ENCODE measurements around the gene FBXO4.

Gene FBXO4

DNA sequence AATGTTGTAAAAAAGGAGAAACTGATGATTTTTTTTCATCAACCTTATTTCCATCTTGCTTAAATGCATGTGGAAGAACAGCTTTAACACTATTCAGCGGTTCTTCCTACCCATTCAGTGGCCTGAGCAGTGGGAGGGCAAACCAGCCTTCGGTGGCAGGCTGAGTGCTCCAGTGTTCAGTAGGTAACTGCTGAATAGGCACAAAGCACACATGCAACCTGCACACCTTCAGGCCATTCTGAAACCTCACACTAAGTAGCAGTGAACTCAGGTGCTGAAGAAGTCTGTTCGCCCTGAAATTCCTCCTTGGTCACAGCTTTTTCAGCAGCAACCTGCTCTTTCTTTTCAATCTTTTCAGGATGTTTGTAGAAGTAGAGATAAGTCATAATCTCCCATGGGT is 26.1 kb downstream of the FBXO4 start:
- H3K27ac Mint-ChIP-seq: no peak overlapping the region
- no peaks in the 10 kb centered on the region for H3K4me1 Mint-ChIP-seq
- no peaks in the 10 kb centered on the region for H3K27me3 Mint-ChIP-seq (ENCODE audit: low read depth)
- H3K9me3 Mint-ChIP-seq: peaks cover 9% of the 10 kb centered on the region
- H3K36me3 Mint-ChIP-seq (ENCODE audit: low read depth): no peaks in the 10 kb centered on the region
- no peak overlapping the region for H3K4me3 Mint-ChIP-seq
- TF ChIP-seq, protein P1, sequence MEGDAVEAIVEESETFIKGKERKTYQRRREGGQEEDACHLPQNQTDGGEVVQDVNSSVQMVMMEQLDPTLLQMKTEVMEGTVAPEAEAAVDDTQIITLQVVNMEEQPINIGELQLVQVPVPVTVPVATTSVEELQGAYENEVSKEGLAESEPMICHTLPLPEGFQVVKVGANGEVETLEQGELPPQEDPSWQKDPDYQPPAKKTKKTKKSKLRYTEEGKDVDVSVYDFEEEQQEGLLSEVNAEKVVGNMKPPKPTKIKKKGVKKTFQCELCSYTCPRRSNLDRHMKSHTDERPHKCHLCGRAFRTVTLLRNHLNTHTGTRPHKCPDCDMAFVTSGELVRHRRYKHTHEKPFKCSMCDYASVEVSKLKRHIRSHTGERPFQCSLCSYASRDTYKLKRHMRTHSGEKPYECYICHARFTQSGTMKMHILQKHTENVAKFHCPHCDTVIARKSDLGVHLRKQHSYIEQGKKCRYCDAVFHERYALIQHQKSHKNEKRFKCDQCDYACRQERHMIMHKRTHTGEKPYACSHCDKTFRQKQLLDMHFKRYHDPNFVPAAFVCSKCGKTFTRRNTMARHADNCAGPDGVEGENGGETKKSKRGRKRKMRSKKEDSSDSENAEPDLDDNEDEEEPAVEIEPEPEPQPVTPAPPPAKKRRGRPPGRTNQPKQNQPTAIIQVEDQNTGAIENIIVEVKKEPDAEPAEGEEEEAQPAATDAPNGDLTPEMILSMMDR (IDR thresholded peaks at IDR 0.05; ENCODE audit: unreplicated experiment in 3 of 3): no peak

DNA sequence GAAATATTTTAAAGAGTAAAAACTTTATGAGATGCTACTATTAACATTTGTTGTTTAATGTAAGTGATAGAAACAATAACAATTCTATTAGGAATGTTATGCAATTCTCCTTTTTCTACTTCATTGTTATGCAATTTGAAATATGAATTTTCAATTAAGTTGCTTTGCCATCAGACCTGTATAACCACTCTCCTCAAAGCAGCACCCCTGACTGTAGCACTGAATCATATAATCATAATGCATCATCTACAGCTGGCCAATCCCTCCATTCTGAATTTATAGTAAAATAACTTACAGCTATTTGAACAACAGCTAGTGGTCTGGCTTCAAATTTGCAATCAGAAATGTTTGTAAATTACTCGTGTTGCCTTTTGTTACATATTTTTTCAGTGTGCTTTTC is 29.2 kb downstream of the FBXO4 start:
- no peaks in the 10 kb centered on the region for H3K27me3 Mint-ChIP-seq (ENCODE audit: low read depth)
- no peaks in the 10 kb centered on the region for H3K36me3 Mint-ChIP-seq (ENCODE audit: low read depth)
- H3K9me3 Mint-ChIP-seq: peaks cover 17% of the 10 kb centered on the region
- no peaks in the 10 kb centered on the region for H3K4me1 Mint-ChIP-seq
- H3K27ac Mint-ChIP-seq: no peak overlapping the region
- no peak overlapping the region for H3K4me3 Mint-ChIP-seq
- TF ChIP-seq, protein P1 (IDR thresholded peaks at IDR 0.05; ENCODE audit: unreplicated experiment in 3 of 3): no peak

DNA sequence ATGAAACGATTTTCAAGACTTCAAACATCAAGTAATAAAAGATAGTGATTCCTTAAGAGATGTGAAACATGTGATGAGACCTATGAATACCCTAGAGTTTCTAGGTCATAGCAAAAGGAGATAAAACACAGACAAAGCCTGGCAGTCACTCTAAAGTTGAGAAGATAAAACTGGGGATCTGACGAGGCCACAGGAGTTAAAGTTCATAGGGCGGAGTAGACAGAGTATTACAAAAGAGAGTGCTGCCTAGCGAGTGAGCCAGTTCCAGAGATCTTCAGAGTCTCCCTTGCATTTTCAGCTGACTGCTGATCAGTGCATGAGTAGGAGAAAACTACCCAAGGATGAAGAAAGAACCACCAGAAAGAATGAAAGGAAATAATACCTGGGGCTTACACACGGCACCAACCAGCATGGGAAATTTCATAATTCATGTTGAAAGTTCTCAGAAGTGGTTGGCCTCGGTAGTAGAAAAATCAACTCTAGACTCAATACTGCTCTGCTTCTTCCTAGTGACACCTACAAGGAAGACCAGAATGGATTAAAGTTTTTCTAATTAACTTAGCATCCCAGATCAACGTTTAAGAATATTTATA is 30.4 kb downstream of the FBXO4 start:
- H3K9me3 Mint-ChIP-seq: peaks cover 16% of the 10 kb centered on the region
- H3K27ac Mint-ChIP-seq: no peak overlapping the region
- no peaks in the 10 kb centered on the region for H3K27me3 Mint-ChIP-seq (ENCODE audit: low read depth)
- TF ChIP-seq, protein P1 (IDR thresholded peaks at IDR 0.05; ENCODE audit: unreplicated experiment in 3 of 3): no peak
- H3K4me1 Mint-ChIP-seq: no peaks in the 10 kb centered on the region
- no peaks in the 10 kb centered on the region for H3K36me3 Mint-ChIP-seq (ENCODE audit: low read depth)
- H3K4me3 Mint-ChIP-seq: no peak overlapping the region

DNA sequence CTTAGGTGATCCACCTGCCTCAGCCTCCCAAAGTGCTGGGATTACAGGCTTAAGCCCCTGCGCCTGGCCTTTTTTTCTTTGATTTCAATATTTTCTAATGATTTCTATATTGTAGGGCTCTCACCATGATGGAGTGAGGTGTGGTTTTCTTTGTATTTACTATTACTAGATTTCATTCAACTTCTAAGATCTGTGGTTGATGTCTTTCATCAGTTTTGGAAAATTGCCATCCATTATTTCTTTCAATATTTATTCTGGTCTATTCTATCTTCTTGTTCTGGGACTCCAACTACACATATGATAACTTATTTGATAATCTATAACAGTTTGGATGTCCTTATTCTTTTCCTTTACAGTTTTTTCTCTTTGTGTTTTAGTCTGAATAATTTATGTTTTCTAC is 31.9 kb downstream of the FBXO4 start:
- Mint-ChIP-seq H3K36me3 (ENCODE audit: low read depth) (no peaks in the 10 kb centered on the region), H3K27me3 (ENCODE audit: low read depth) (no peaks in the 10 kb centered on the region), H3K4me3 (no peak overlapping the region), H3K9me3 (peaks cover 25% of the 10 kb centered on the region), H3K27ac (no peak overlapping the region), H3K4me1 (no peaks in the 10 kb centered on the region)
- TF ChIP-seq, protein P1 (IDR thresholded peaks at IDR 0.05; ENCODE audit: unreplicated experiment in 3 of 3): no peak

DNA sequence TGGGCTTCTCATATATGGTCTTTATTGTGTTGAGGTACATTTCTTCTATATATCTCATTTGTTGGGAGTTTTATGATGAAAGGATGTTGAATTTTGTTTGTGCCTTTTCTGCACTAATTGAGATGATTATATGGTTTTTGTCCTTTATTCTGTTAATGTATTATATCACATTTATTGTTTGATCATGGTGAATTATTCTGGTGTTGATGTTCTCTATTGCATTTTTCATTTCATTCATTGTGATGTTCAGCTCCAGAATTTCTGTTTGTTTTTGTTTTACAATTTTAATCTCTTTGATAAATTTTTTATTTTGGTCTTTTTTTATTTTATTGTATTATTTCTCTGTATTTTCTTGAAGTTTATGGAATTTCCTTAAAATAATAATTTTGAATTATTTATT is 35.4 kb downstream of the FBXO4 start:
- H3K4me3 Mint-ChIP-seq: no peak overlapping the region
- H3K36me3 Mint-ChIP-seq (ENCODE audit: low read depth): no peaks in the 10 kb centered on the region
- no peak overlapping the region for H3K27ac Mint-ChIP-seq
- H3K9me3 Mint-ChIP-seq: peaks cover 32% of the 10 kb centered on the region
- H3K27me3 Mint-ChIP-seq (ENCODE audit: low read depth): no peaks in the 10 kb centered on the region
- H3K4me1 Mint-ChIP-seq: no peaks in the 10 kb centered on the region
- TF ChIP-seq, protein P1 (IDR thresholded peaks at IDR 0.05; ENCODE audit: unreplicated experiment in 3 of 3): no peak

DNA sequence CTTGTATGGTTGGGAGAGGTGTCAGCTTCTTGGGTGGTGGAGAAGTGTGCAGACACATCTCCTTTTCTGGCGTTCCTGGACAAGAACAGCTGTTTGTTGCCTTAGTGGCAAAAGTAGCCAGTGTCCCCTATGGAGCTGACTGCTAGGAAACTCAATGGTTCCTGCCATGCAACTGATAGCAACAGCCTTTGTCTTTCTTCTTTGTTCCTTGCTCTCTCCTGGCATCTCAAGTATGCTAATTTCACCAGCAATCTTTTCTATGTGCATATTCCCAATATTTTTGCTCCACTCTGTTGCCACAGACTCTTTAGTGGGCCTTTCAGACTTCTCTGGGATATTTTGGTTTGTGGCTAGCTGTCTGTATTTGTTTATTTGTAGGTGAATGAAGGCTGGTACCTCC is 36.7 kb downstream of the FBXO4 start:
- Mint-ChIP-seq H3K9me3 (peaks cover 31% of the 10 kb centered on the region), H3K27ac (no peak overlapping the region), H3K27me3 (ENCODE audit: low read depth) (no peaks in the 10 kb centered on the region), H3K36me3 (ENCODE audit: low read depth) (no peaks in the 10 kb centered on the region), H3K4me3 (no peak overlapping the region), H3K4me1 (no peaks in the 10 kb centered on the region)
- TF ChIP-seq, protein P1 (IDR thresholded peaks at IDR 0.05; ENCODE audit: unreplicated experiment in 3 of 3): no peak
